HG02798 (cell line): ENCODE data around the gene HOXB3.

Experiments
- ATAC-seq: cut with Tn5 transposase; IDR thresholded peaks from one replicate; pipeline ENCODE4 v1.9.1; 2021; ENCODE audit warnings: mild to moderate bottlenecking; ENCODE audit not compliant: unreplicated experiment, poor library complexity

The HOXB3 gene

GRCh38 chr17:48600244-48601098, 10.4 kb upstream of the HOXB3 start:
- ATAC-seq = no peak

GRCh38 chr17:48599354-48599753, 9.3 kb upstream of the HOXB3 start:
- ATAC-seq = no peak

- ATAC-seq = no peak
Measured at GRCh38 chr17:48598736-48599135, 8.7 kb upstream of the HOXB3 start.

- ATAC-seq = no peak
Measured at GRCh38 chr17:48597778-48598631, 8.0 kb upstream of the HOXB3 start.

GRCh38 chr17:48597528-48597777, 7.4 kb upstream of the HOXB3 start:
- no peak for ATAC-seq

GRCh38 chr17:48596735-48597527, 6.9 kb upstream of the HOXB3 start:
- ATAC-seq = no peak

- ATAC-seq = no peak
Measured at GRCh38 chr17:48596000-48596734, 6.1 kb upstream of the HOXB3 start.

- no peak for ATAC-seq
Measured at GRCh38 chr17:48595278-48595999, 5.4 kb upstream of the HOXB3 start.

DNA sequence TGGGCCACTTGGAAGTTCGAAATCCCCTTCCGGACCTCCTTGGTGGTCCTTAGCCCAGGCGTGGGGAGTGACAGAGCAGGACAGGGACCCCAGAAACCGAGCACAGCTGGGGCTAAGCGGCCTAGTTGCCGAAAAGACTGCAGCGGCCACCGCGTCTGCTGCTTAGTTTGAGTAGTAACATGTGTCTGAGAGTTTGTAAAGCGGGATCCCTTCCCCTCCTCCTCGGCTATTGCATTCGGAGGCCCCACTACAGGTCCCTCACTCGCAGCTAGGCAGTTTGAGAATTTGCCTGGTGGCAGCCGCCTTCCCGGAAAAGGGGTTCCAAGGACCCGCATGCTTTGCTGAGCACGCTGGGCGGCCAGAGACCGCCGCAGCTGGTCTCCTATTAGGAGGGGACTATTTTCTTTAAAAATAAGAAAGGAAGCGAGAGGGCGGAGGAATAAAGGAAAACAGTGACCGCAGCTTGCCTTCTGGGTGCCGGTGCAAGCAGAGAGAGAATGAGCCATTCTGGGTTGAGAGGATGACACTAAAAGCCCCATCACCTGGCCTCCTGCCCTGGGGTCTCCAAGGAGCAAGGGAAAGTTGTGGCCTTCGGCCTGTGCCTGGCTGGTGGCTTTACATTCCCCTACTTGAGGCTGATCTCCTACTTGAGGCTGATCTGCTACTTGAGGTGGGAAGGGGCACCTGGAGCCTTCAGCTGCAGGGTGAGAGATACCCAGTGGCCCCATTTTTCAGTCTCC, 4.7 kb upstream of the HOXB3 start:
- ATAC-seq = no peak

DNA sequence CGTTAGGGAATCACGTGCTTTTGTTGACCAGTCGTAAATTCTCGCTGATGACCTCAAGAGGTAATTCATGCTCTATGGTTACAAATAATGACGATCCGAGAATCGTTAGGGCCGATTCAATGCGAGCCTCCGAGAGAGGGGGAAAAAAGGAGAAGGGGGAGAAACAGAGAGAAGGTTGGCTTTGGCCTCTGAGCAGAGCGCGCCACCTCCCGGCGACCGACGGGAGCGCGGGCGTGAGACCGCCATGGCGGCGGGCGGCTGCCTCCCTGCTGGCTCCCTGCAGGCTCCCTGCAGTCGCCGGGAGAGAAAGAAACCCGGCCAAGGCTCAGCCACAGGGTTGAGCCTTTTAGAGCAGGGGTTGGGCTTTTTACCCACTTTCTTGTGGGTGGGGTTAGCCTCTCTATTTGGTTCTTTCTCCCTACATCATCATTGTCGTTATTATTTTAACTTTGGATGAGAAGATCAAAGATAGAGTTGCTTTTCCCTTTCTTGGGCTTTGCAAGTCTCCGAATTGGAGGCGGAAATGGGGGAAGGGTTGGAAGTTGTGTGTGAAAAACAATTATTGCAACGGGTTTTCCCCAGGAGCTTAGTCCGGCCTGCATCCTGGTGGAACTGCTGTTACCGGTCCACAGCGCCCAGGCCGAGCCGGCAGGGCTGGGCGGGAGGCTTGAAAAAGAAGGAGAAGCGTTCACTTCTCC, 3.9 kb upstream of the HOXB3 start:
- peak; percentile 54 for ATAC-seq

DNA sequence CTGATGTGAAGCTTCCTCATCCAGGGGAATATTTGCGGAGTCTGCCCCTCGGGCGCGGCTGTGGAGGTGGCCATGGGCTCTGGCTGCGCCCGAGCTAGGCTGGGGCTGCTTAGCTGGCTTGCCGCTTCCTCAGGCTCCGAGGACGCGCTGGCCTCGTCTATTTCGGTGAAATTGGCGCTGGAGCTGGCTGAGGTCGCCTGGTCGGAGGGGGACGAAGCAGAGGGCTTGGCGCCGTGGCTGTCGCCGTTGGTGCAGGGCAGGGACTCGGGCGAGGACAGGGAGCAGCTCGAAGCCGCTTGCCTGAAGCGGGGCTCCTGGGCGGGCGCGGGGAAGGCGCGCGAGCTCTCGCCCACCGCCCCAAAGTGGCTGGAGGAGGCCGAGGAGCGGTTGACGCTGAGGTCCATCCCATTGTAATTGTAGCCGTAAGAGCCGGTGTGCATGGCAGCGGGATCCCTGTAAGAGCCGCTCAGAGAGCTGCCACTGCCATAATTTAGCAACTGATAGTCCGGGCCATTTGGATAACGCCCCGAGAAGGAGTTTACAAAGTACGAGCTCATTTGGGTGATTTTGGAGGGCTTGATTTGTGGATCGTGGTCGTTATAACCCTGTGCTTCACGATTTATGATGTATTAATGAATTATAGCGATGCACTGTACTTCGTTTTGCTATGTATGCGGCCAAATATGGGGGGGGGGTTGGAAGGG, 3.2 kb upstream of the HOXB3 start, which contains the start of gene HOXB5:
Gene HOXB5, minus strand, starts transcription at position 654 of the 704 bp plus-strand sequence. Its CDS starts 97 bp downstream, at position 557.
- no peak for ATAC-seq

DNA sequence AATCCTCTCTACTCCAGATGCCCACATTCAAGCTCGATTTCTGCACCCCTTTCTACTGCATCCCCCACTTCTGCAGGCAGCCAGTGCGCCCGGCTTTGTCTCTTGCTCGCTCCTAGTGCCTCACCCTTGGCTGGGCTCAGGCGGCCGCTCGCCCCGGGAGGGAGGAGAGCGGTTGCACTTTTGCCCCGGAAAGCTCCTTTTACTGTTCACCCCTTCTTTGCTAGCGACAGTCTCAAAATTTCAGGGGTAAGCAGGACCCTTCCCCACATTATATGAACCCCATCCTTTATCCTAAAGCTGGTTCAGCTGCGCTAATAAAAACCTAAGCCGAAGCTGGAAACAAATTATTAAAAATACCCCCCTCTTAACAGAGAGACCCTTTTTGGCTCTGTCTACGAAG, 2.5 kb upstream of the HOXB3 start:
- no peak for ATAC-seq

DNA sequence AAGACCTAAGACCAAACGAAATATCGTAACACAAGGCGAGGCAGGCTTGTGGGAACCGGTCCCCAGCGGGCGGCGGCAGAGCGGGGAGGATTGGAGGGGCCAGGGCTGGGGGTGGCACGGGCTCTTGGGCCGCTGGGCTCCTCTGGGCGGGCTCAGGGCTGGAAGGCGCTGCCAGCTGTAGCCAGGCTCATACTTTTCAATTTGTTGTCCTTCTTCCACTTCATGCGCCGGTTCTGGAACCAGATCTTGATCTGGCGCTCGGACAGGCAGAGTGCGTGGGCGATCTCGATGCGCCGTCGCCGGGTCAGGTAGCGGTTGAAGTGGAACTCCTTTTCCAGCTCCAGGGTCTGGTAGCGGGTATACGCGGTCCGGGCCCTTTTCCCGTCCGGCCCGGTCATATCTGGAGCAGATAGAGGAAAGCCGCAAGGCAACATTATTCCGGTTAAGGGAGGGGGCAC, 2.0 kb upstream of the HOXB3 start:
- ATAC-seq = no peak

- no peak for ATAC-seq
Measured at GRCh38 chr17:48591255-48592056, 1.4 kb upstream of the HOXB3 start.

DNA sequence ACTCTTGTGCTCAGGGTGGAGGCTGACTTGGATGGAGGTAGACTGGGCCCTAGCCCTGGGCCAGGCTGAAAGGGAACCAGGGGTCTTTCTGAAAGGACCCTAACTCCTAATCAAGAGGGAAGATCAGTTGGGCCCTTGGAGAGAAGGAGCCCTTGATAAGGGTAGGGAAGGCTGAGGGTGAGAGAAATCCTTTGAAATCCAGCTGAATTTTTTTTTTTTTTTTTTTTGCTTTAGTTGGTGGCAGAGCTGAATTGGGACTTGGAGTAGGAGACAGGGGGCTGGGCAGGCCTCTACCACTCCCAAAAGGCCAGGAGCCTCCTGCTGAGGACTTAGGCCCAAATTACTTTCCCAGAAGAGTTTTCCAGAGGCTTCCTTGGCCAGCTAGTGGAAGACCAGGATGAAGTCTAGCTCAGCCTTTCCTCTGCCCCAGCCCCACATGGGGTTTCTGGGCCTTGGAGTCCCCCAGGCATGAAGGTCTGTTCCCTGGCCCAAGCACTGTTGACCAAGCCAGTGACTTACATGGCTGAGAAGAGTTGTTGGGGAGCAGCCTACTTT, 643 bp upstream of the HOXB3 start:
- ATAC-seq = no peak

DNA sequence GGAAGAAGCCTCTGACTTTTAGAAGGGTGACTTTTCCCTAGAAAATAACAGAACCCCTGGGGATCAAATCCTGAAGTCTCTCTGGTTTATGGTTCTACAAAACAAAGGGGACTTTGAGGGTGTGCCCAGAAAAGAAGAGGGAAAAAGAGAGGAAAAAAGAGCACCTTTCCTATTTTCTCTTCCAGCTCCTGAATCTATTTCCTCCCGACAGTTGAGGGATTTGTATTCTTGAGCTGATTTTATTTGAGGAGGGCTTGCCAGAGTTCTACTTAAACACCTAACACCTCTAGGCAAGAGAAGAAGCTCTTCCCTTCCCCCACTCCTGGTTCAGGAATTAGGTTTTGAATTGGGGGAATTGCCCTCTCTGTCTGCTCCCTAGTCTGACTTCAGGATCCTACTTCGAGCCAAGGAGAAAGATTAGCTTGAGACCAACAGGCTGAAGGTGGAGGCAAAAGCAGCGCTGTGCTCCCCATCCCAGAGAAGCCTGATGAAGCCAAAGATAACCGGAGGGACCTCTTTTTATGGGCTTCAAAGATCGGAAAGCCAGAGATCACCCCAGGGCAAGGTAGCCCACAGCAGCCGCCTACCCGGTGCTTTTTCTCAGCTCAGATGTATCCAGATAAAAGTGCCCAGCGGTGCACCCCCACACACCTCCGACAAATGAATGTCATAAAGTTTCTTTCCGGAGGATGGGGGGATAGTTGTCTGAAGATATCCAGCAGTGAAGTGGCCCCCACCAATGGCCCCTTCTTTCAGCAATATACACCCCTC, 796 bp downstream of the HOXB3 start:
- ATAC-seq = no peak
